Activated CD4-positive, CD25-positive, alpha-beta regulatory T cell treated with anti-CD3 and anti-CD28 coated beads, Interleukin-2, amount 50 U/mL, for 24 hours (primary cell): Measurements from ENCODE around the gene PCBD2.

Source experiments
- ATAC-seq, 2 donors: fragments of 150-1000 bp; cut with Tn5 transposase; one replicate each; pipeline ENCODE4 v1.10.0; 2021; ENCODE audit warnings: mild to moderate bottlenecking in 1 of 2, moderate library complexity in 1 of 2

Gene PCBD2

GRCh38 chr5:135008556-135008955, 103.6 kb downstream of the PCBD2 start:
- ATAC-seq, result no peak

- ATAC-seq, result no peak
These were observed 104.2 kb downstream of the PCBD2 start for GRCh38 chr5:135008981-135009735.

GRCh38 chr5:135009736-135010501, 105.0 kb downstream of the PCBD2 start:
- ATAC-seq, result no peak

- ATAC-seq, result no peak
These were observed 105.8 kb downstream of the PCBD2 start for GRCh38 chr5:135010502-135011354.

- ATAC-seq, result no peak
These were observed 106.6 kb downstream of the PCBD2 start for GRCh38 chr5:135011355-135012032.

GRCh38 chr5:135012033-135012588, 107.2 kb downstream of the PCBD2 start:
- ATAC-seq, result no peak
